GM18526 (cell line): ENCODE data around the gene MRPS2.
"Not testable (repeated sequence)": the region's sequence is repeated elsewhere in the genome, so short reads cannot be mapped to it uniquely, and the experiment has no call there.

Experiments
- POLR2A ChIP-seq: IDR thresholded peaks from 3 replicates; pipeline ENCODE4 v1.6.1; 2011; ENCODE audit not compliant: insufficient read length; ENCODE audit errors: extremely low read depth

Gene MRPS2

GRCh38 chr9:135530146-135530545 is 29.7 kb downstream of the MRPS2 start:
- no peak for TF ChIP-seq POLR2A

GRCh38 chr9:135531096-135531495 is 30.6 kb downstream of the MRPS2 start:
- TF ChIP-seq POLR2A: no peak

GRCh38 chr9:135533113-135533512 is 32.6 kb downstream of the MRPS2 start:
- TF ChIP-seq POLR2A: no peak

- no peak for TF ChIP-seq POLR2A
Observed at GRCh38 chr9:135533674-135534073, 33.2 kb downstream of the MRPS2 start.

GRCh38 chr9:135536216-135536615 is 35.7 kb downstream of the MRPS2 start:
- TF ChIP-seq POLR2A: no peak

- no peak for TF ChIP-seq POLR2A
Observed at GRCh38 chr9:135544981-135545635, 44.6 kb downstream of the MRPS2 start.

GRCh38 chr9:135545646-135546176 is 45.2 kb downstream of the MRPS2 start, which contains the start of gene OBP2A:
Gene OBP2A (plus strand): TSS chr9:135546126. CDS start chr9:135546181, 55 bp downstream.
- not testable (repeated sequence) for TF ChIP-seq POLR2A

- TF ChIP-seq POLR2A: no peak
Observed at GRCh38 chr9:135547756-135548736, 47.6 kb downstream of the MRPS2 start.

GRCh38 chr9:135550344-135550918 is 49.9 kb downstream of the MRPS2 start:
- no peak for TF ChIP-seq POLR2A

- no peak for TF ChIP-seq POLR2A
Observed at GRCh38 chr9:135551031-135551430, 50.5 kb downstream of the MRPS2 start.

GRCh38 chr9:135551456-135551855 is 51.0 kb downstream of the MRPS2 start:
- TF ChIP-seq POLR2A: no peak

- TF ChIP-seq POLR2A: no peak
Observed at GRCh38 chr9:135552021-135552697, 51.7 kb downstream of the MRPS2 start.

- TF ChIP-seq POLR2A: no peak
Observed at GRCh38 chr9:135552698-135553171, 52.3 kb downstream of the MRPS2 start.
